HG03139 (cell line): ENCODE results near the gene KIF1A.
"Not testable (repeated sequence)": the region's sequence is repeated elsewhere in the genome, so short reads cannot be mapped to it uniquely, and the experiment has no call there.

Experiments used
- ATAC-seq: cut with Tn5 transposase; IDR thresholded peaks from one replicate; pipeline ENCODE4 v1.9.1; 2021; ENCODE audit not compliant: unreplicated experiment

Gene KIF1A

GRCh38 chr2:240687741-240688552 lies 132.1 kb downstream of the KIF1A start:
- ATAC-seq = no peak

- ATAC-seq = no peak
These were observed 132.8 kb downstream of the KIF1A start for GRCh38 chr2:240687045-240687740.

- ATAC-seq = no peak
These were observed 133.6 kb downstream of the KIF1A start for GRCh38 chr2:240686460-240686859.

GRCh38 chr2:240685771-240686371 lies 134.1 kb downstream of the KIF1A start:
- ATAC-seq = no peak

- ATAC-seq = not testable (repeated sequence)
These were observed 135.9 kb downstream of the KIF1A start for GRCh38 chr2:240683980-240684728.

GRCh38 chr2:240683329-240683979 lies 136.6 kb downstream of the KIF1A start:
- ATAC-seq = not testable (repeated sequence)

GRCh38 chr2:240682431-240683224 lies 137.4 kb downstream of the KIF1A start, which contains the start of gene AQP12B:
TSS of gene AQP12B (minus strand) at chr2:240682885. CDS start at chr2:240682837, 48 bp downstream.
- not testable (repeated sequence) for ATAC-seq

GRCh38 chr2:240680185-240680584 lies 139.8 kb downstream of the KIF1A start:
- ATAC-seq = not testable (repeated sequence)

- ATAC-seq = not testable (repeated sequence)
These were observed 141.1 kb downstream of the KIF1A start for GRCh38 chr2:240678909-240679308.

- ATAC-seq = not testable (repeated sequence)
These were observed 142.0 kb downstream of the KIF1A start for GRCh38 chr2:240678043-240678442.

- not testable (repeated sequence) for ATAC-seq
These were observed 144.7 kb downstream of the KIF1A start for GRCh38 chr2:240675345-240675744.

- ATAC-seq = not testable (repeated sequence)
These were observed 145.4 kb downstream of the KIF1A start for GRCh38 chr2:240674461-240675184.

- no peak for ATAC-seq
These were observed 147.3 kb downstream of the KIF1A start for GRCh38 chr2:240672701-240673190.

GRCh38 chr2:240672076-240672700 lies 147.8 kb downstream of the KIF1A start:
- ATAC-seq = no peak

- ATAC-seq = no peak
These were observed 149.1 kb downstream of the KIF1A start for GRCh38 chr2:240670950-240671349.

- ATAC-seq = no peak
These were observed 149.6 kb downstream of the KIF1A start for GRCh38 chr2:240670402-240670801.

GRCh38 chr2:240664622-240665021 lies 155.4 kb downstream of the KIF1A start:
- no peak for ATAC-seq
